Measurements from ENCODE around the gene CFAP298.
"Not testable (repeated sequence)": the region's sequence is repeated elsewhere in the genome, so short reads cannot be mapped to it uniquely, and the experiment has no call there.

CFAP298 gene

GRCh38 chr21:32565856-32566465 lies 46.2 kb downstream of the CFAP298 start:
- no peak for DNase-seq

GRCh38 chr21:32562915-32563314 lies 49.3 kb downstream of the CFAP298 start:
- no peak for DNase-seq

GRCh38 chr21:32562426-32562825 lies 49.8 kb downstream of the CFAP298 start:
- no peak for DNase-seq

GRCh38 chr21:32561476-32561875 lies 50.7 kb downstream of the CFAP298 start:
- DNase-seq = not testable (repeated sequence)

GRCh38 chr21:32560896-32561295 lies 51.3 kb downstream of the CFAP298 start:
- no peak for DNase-seq

- no peak for DNase-seq
These were observed 53.1 kb downstream of the CFAP298 start for GRCh38 chr21:32559006-32559610.

- DNase-seq = no peak
These were observed 54.1 kb downstream of the CFAP298 start for GRCh38 chr21:32558106-32558505.

- no peak for DNase-seq
These were observed 57.1 kb downstream of the CFAP298 start for GRCh38 chr21:32554832-32555638.

GRCh38 chr21:32549886-32550285 lies 62.3 kb downstream of the CFAP298 start:
- DNase-seq = no peak

GRCh38 chr21:32549440-32549839 lies 62.7 kb downstream of the CFAP298 start:
- DNase-seq = no peak
